GM18526 (cell line): ENCODE data around the gene GTPBP2.

Experiments
- POLR2A ChIP-seq: IDR thresholded peaks from 3 replicates; pipeline ENCODE4 v1.6.1; 2011; ENCODE audit not compliant: insufficient read length; ENCODE audit errors: extremely low read depth

Gene GTPBP2

DNA sequence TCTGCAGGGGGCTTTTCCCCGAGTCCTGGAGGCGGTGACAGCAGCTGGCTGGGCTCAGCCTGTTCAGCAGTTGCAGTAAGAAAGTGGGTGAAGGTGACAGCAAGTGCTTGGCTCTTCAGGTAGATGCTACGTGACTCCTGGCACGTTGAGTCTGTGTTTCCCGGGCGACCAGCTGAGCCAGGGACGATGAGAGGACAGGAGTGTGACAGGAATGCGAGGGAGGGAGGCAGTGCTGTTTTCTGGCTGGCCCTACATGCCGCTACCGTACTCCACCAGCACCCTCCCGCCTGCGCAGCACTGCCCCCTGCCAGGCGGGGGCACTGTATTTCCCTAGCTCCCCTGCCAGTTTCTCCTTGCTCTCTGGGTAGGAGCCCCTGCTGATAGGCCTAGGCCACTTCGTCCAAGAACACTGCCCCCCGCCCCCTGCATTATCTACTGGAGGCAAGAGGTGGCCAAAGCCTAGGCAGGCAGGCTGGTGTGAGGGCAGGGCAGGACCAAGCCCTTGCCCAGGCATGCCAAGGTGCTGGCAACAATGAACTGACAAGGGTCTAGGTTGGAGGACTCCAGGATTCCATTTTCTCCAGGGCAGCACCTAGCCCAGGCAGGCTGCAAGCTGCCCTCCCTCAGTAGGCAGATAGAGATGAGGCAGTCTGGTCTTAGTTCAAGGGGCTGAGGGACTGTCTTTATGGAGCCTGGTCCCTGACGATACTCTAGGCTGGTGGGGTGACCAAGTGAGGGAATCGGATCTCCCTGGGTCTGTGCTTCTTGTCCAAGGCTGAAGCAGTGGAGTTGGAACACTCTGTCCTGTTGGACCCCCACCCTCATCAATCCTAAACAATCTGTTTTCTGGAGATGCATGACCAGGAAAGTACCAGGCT lies 39.3 kb upstream of the GTPBP2 start:
- no peak for TF ChIP-seq POLR2A

DNA sequence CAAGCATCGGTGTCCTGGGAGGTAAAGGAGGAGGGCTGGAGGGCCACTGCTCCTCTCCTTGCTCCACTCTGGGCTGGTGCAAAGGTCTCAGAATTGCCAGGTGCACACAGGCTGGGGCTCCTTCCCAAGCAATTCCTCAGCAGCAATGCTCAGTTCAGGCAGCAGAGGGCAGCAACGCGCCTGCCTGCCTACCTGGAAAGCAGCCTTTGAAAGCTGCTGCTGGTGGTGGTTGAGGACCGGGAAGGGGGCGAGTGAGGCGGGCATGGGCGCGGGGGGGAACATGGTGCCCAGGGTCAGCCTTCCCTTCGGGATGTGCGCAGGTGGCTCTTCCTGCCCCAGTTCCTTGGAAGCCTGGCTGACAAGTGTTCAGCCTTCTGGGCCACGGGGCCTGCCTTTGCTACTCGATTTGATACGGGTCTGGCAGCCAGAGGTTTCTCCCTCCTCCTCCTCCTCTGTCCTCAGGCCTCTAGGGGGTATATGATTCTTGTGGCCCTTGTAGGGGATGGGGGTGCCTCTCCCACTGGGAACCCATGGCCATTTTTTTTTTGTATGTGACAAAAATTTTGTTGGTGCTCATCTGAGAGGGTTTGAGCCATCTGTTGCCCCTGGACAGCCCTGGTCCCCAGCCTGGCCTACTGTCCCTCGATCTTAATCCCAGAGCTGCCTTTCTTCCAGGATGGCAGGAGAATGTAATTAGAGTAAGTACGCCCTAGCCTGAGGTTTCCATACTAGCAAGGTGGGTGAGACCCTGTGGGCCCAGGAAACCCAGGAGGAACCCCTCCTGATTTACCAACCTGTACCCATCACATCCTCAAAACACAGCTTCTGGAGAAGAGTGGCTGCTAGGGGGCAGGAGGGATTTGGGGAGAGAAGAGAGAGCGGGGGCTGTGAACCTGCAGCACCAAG lies 38.4 kb upstream of the GTPBP2 start:
- TF ChIP-seq POLR2A = no peak

- TF ChIP-seq POLR2A = no peak
Measured at GRCh38 chr6:43666196-43666920, 37.3 kb upstream of the GTPBP2 start.

DNA sequence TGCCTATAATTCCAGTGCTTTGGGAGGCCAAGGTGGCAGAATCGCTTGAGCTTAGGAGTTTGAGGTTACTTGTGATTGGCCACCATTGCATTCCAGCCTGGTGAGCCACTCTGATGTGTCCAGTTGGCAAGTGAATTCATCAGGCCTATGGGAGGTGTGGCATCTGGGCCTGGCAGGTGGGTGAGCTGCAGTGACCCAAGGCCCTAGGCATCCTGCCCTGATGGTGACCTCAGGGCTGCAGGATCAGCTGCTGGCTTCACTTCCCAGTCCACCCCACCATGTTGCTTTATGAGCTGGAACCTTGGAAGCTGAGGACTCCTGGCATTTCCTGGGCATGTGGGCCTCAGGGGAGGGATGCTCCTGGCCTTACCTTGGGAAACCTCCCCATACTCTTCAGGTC lies 36.3 kb upstream of the GTPBP2 start:
- TF ChIP-seq POLR2A = no peak

DNA sequence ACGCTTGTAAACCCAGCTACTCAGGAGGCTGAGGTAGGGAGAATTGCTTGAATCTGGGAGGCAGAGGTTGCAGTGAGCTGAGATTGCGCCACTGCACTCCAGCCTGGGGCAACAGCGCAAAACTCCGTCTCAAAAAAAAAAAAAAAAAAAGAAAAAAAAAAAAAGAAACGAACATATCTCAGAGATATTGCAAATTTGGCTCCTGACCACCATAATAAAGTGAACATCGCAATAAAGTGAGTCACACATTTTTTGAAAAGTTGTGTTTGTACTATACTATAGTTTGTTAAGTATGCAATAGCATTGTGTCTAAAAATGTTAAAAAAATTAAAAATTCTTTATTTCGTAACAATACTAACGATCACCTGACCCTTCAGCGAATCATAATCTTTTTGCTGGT lies 29.1 kb upstream of the GTPBP2 start:
- no peak for TF ChIP-seq POLR2A

DNA sequence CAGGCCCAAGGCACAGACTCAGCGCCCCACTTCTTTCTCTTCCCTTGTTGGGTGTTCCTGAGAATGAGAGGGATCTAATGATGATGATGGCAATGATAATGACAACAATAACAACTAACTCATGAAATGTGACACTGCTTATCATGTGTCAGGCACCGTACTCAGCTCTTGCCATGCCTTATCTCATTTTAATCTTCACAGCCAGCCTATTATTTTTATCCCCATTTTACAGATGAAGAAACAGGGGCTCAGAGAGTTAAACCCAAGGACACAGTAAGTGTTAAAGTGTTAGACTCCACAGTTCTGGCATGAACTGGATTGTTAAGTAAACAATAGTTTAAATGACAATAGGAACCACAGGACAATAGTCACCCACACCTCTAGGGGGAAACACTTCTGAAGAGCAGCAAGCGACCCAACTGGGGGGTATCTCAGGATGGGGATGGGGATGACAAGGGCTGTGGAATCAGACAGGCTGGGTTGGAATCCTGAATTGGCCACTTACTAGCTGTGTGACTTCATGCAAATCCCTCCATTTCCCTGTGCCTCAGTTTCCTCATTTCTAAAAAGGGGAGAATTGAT lies 28.2 kb upstream of the GTPBP2 start:
- TF ChIP-seq POLR2A = no peak

DNA sequence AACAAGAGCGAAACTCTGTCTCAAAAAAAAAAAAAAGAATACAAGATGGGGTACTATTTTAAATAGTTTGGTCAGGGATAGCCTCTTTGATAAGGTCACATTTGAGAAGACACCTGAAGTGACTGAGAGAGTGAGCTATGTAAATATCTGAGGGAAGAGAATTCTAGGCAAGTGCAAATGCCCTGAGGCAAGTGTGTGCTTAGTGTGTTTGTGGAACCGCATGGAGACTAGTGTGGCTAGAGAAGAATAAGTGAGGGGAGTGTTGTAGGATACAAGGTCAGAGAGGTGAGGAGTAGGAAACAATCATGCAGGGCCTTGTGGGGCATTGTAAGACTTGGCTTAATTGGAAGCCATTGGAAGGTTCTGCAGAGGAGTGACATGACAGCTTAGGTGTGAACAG lies 19.2 kb upstream of the GTPBP2 start:
- no peak for TF ChIP-seq POLR2A

- TF ChIP-seq POLR2A = no peak
Measured at GRCh38 chr6:43647613-43648012, 18.5 kb upstream of the GTPBP2 start.

DNA sequence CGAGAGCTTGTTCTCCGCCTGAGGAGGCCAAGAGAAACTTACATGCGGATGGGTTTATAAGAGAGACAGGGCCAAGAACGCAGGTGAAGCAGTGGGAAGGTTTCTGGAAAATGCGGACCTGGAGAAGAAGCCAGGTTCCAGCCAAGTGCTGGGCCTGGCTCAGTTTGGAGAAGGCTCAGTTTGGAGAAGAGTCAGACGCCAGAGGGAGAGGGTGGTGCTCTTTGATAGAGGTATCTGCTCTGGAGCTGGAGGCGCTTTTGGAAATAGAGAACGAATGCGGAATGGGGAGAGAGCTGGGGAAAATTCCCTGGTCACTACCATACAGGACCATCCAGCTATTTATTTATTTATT lies 16.5 kb upstream of the GTPBP2 start:
- no peak for TF ChIP-seq POLR2A

DNA sequence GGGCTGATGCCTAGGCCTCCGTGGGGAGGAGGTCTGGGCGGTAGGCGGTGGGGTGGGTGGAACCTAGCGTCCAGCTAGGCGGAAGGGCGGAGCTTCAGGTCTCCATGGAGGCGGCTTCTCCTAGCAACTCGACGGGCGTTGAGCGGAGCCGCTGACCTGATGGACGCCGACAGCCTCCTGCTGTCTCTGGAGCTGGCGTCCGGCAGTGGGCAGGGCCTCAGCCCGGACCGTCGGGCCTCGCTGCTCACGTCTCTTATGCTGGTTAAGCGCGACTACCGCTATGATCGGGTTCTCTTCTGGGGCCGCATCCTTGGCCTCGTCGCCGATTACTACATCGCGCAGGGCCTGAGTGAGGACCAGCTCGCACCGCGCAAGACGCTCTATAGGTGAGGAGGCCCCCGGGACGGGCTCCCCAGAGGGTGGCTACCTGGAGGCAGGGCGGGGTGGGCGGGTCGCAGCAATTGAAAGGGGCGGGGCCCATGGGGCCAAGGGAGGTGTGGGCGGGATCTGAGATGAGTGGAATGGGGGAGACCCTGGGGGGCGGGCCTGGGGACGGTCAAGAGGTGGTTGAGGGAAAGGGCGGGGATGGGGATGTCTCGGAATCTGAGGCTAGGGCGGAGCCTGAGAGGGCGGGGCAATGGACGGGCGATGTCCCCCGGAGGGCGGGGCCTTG lies 16.0 kb upstream of the GTPBP2 start, which contains the start of gene RSPH9:
Gene RSPH9, plus strand, starts transcription at position 97 of the 673 bp plus-strand sequence. Its CDS starts 63 bp downstream, at position 160.
- no peak for TF ChIP-seq POLR2A

DNA sequence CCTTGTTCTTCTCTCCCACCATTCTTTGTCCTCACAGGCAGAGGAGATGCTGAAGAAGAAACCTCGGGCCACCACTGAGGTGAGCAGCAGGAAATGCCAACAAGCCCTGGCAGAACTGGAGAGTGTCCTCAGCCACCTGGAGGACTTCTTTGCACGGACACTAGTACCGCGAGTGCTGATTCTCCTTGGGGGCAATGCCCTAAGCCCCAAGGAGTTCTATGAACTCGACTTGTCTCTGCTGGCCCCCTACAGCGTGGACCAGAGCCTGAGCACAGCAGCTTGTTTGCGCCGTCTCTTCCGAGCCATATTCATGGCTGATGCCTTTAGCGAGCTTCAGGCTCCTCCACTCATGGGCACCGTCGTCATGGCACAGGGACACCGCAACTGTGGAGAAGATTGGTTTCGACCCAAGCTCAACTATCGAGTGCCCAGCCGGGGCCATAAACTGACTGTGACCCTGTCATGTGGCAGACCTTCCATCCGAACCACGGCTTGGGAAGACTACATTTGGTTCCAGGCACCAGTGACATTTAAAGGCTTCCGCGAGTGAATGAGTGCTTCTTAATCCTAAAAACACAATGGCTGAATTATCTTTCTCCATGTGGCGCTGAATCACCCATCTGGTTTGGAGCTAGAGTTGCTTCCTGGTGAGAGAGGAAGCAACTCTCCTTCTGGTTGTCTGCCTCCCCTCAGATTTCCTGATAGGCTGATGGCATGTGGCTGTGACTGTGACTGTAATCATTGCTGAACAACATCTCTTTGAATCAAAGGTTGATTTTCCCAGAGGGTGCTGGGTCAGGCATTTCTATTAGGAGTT lies 11.1 kb upstream of the GTPBP2 start:
- no peak for TF ChIP-seq POLR2A

- no peak for TF ChIP-seq POLR2A
Measured at GRCh38 chr6:43636308-43636659, 7.2 kb upstream of the GTPBP2 start.

DNA sequence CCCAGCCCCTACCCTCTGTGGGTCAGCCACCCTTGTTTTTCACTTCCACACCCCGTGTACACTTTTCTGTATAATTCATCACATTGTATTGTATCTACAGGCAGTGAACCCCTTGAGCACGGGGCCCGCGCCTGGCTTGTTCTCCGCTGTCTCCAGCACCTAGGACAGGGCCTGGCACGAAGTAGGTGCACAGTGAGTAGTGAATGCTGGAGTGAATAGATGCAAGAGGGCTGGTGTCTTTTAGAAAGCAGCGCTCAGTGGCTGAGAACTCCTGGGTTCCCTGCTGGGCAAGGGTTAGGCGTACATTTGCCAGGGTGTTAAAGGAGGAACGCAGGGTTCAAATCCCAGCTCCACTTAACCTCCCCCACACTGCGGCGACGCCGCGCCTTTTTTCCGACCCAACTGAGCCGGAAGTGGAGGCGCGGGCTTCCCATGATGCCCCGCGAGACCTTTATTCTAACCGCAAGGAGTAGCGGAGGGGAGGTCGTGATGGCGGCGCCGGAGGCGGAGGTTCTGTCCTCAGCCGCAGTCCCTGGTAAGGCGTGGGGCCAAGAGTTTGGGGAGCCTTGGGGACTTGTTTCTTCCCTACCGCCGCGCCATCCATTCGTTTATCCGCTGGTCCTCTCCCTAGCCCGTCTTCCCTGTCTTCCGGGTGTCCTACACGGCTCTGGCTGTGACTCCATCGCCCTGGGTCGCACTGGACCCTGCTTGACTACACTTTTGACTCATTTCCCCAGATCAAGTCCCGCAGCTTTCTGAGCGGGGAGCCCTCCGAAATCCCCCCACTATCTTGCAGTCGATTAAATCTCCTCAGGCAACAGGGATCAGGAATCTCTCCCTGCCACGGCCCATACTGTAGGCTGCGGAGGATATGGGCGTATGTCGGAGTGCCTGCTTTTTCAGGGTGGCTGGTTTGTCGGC lies 6.6 kb upstream of the GTPBP2 start, which contains the start of gene MAD2L1BP:
Gene MAD2L1BP, plus strand, starts transcription at position 454 of the 921 bp plus-strand sequence. Its CDS starts 36 bp downstream, at position 490.
- peak; percentile 91 for TF ChIP-seq POLR2A
